Neural progenitor cell (in vitro differentiated cells): ENCODE data around the gene PALS1. TPM values are rescaled to one million over a fixed set of nuclear protein-coding genes. Genes with fewer than 3 reads are reported as not detected.

ENCODE experiments used
- DNase-seq: peaks from one replicate; pipeline ENCODE4 v3.0.0-alpha.2; 2016; ENCODE audit warnings: low spot score
- H2AFZ ChIP-seq: fragments of 200-600 bp; sonication (generic); replicated peaks from 2 replicates; pipeline ENCODE4 v1.6.1; 2016; ENCODE audit warnings: antibody characterized with exemption
- H3F3A ChIP-seq: fragments of 200-600 bp; sonication (generic); 2 replicates; pipeline ENCODE4 v1.6.1; 2016; ENCODE audit warnings: antibody characterized with exemption, low read depth
- H3K27ac ChIP-seq: fragments of 200-600 bp; sonication (generic); 2 replicates; pipeline ENCODE4 v1.5.1; 2016; ENCODE audit warnings: mild to moderate bottlenecking
- H3K27me3 ChIP-seq: fragments of 200-600 bp; sonication (generic); 2 replicates; pipeline ENCODE4 v1.6.1; 2016; ENCODE audit warnings: mild to moderate bottlenecking, moderate library complexity
- H3K36me3 ChIP-seq: fragments of 200-600 bp; sonication (generic); 2 replicates; pipeline ENCODE4 v1.5.1; 2016
- H3K4me1 ChIP-seq: fragments of 200-600 bp; sonication (generic); 2 replicates; pipeline ENCODE4 v1.6.1; 2016; ENCODE audit warnings: mixed run types
- H3K4me2 ChIP-seq: fragments of 200-600 bp; sonication (generic); 2 replicates; pipeline ENCODE4 v1.6.1; 2016
- H3K4me3 ChIP-seq: fragments of 200-600 bp; sonication (generic); 2 replicates; pipeline ENCODE4 v1.5.1; 2016
- H3K79me2 ChIP-seq: fragments of 200-600 bp; sonication (generic); 2 replicates; pipeline ENCODE4 v1.6.1; 2016; ENCODE audit warnings: low read depth
- H3K9ac ChIP-seq: fragments of 200-600 bp; sonication (generic); 2 replicates; pipeline ENCODE4 v1.6.1; 2016
- H3K9me3 ChIP-seq: fragments of 200-600 bp; sonication (generic); 2 replicates; pipeline ENCODE4 v1.5.1; 2016; ENCODE audit warnings: low read depth
- H4K20me1 ChIP-seq: fragments of 200-600 bp; sonication (generic); 2 replicates; pipeline ENCODE4 v1.6.1; 2016; ENCODE audit warnings: low read depth
- H3K27ac Mint-ChIP-seq: 3 replicates; pipeline ENCODE4 v1.8.0; 2021; ENCODE audit warnings: mixed read lengths
- H3K27me3 Mint-ChIP-seq: 2 replicates; pipeline ENCODE4 v1.8.0; 2022; ENCODE audit warnings: low read depth, mild to moderate bottlenecking, inconsistent platforms, moderate library complexity, mixed read lengths; ENCODE audit not compliant: insufficient read depth
- H3K36me3 Mint-ChIP-seq: 3 replicates; pipeline ENCODE4 v1.8.0; 2021; ENCODE audit warnings: mixed read lengths
- H3K4me1 Mint-ChIP-seq: 3 replicates; pipeline ENCODE4 v1.8.0; 2021; ENCODE audit warnings: mixed read lengths
- H3K4me3 Mint-ChIP-seq: 3 replicates; pipeline ENCODE4 v1.8.0; 2021; ENCODE audit warnings: mild to moderate bottlenecking, moderate library complexity, mixed read lengths
- H3K9me3 Mint-ChIP-seq: 3 replicates; pipeline ENCODE4 v1.8.0; 2020; ENCODE audit warnings: mixed read lengths
- CTCF ChIP-seq: fragments of 200-600 bp; sonication (generic); IDR thresholded peaks from 2 replicates; pipeline ENCODE4 v1.5.1; 2017; ENCODE audit warnings: antibody characterized with exemption, mild to moderate bottlenecking
- EZH2 ChIP-seq: fragments of 200-600 bp; sonication (generic); IDR thresholded peaks from 2 replicates; pipeline ENCODE4 v1.6.1; 2017; ENCODE audit warnings: antibody characterized with exemption, mild to moderate bottlenecking, moderate library complexity
- EZH2phosphoT487 ChIP-seq: fragments of 200-600 bp; sonication (generic); IDR thresholded peaks from 2 replicates; pipeline ENCODE4 v1.6.1; 2017; ENCODE audit warnings: antibody characterized with exemption
- total RNA-seq: library from RNA; depleted of rRNA; stranded (reverse); fragments of >200 nt; gene quantifications from 2 replicates; pipeline ENCODE4 v1.2.3, GENCODE V29; 2015; ENCODE audit warnings: low replicate concordance

PALS1 gene
- total RNA-seq, 1 donor from 2014 or later: 47.0 TPM

- peaks cover 9% of the 10 kb centered on the region for H3K36me3 Mint-ChIP-seq
- Histone ChIP-seq H3K9me3 (no peaks in the 10 kb centered on the region), H3K4me3 (no peak overlapping the region), H3K9ac (no peak overlapping the region), H3K27me3 (peaks cover 5% of the 10 kb centered on the region), H3F3A (peaks cover 19% of the 10 kb centered on the region), H3K4me2 (no peak overlapping the region), H3K4me1 (peaks cover 11% of the 10 kb centered on the region), H2AFZ (no peak overlapping the region), H4K20me1 (peaks cover 45% of the 10 kb centered on the region), H3K79me2 (peaks cover 83% of the 10 kb centered on the region), H3K27ac (no peak overlapping the region), H3K36me3 (no peaks in the 10 kb centered on the region)
- peaks cover 26% of the 10 kb centered on the region for H3K4me1 Mint-ChIP-seq
- TF ChIP-seq CTCF: no peak
- no peak for TF ChIP-seq EZH2phosphoT487
- no peak for TF ChIP-seq EZH2
- H3K27me3 Mint-ChIP-seq: no peaks in the 10 kb centered on the region
- no peak overlapping the region for H3K27ac Mint-ChIP-seq
- no peak for DNase-seq
- H3K9me3 Mint-ChIP-seq: peaks cover 4% of the 10 kb centered on the region
- H3K4me3 Mint-ChIP-seq: no peak overlapping the region
Observed at GRCh38 chr14:67245104-67245503, 3.9 kb downstream of the PALS1 start.

GRCh38 chr14:67251573-67252226, 10.5 kb downstream of the PALS1 start:
- Histone ChIP-seq H3K27me3 (no peaks in the 10 kb centered on the region), H3K27ac (no peak overlapping the region), H4K20me1 (peaks cover 54% of the 10 kb centered on the region), H3K9me3 (no peaks in the 10 kb centered on the region), H3K36me3 (no peaks in the 10 kb centered on the region), H3K79me2 (peaks cover 96% of the 10 kb centered on the region), H2AFZ (no peak overlapping the region), H3K4me2 (peak overlapping the region; percentile 24), H3K4me1 (peaks cover 8% of the 10 kb centered on the region), H3K9ac (no peak overlapping the region), H3K4me3 (no peak overlapping the region), H3F3A (no peaks in the 10 kb centered on the region)
- no peak for TF ChIP-seq CTCF
- TF ChIP-seq EZH2: no peak
- no peak for TF ChIP-seq EZH2phosphoT487
- H3K9me3 Mint-ChIP-seq: no peaks in the 10 kb centered on the region
- H3K27me3 Mint-ChIP-seq: no peaks in the 10 kb centered on the region
- peaks cover 7% of the 10 kb centered on the region for H3K36me3 Mint-ChIP-seq
- H3K4me1 Mint-ChIP-seq: peaks cover 13% of the 10 kb centered on the region
- no peak overlapping the region for H3K27ac Mint-ChIP-seq
- peak; percentile 25 for DNase-seq
- no peak overlapping the region for H3K4me3 Mint-ChIP-seq

- H3F3A ChIP-seq: no peaks in the 10 kb centered on the region
- H3K4me3 ChIP-seq: no peak overlapping the region
- H3K79me2 ChIP-seq: peaks cover 96% of the 10 kb centered on the region
- H3K36me3 ChIP-seq: no peaks in the 10 kb centered on the region
- H3K4me1 Mint-ChIP-seq: no peaks in the 10 kb centered on the region
- no peaks in the 10 kb centered on the region for H3K27me3 ChIP-seq
- H3K9me3 ChIP-seq: no peaks in the 10 kb centered on the region
- no peak overlapping the region for H2AFZ ChIP-seq
- H3K36me3 Mint-ChIP-seq: peaks cover 9% of the 10 kb centered on the region
- no peaks in the 10 kb centered on the region for H3K9me3 Mint-ChIP-seq
- H3K4me3 Mint-ChIP-seq: no peak overlapping the region
- no peak overlapping the region for H3K4me2 ChIP-seq
- no peaks in the 10 kb centered on the region for H3K27me3 Mint-ChIP-seq
- TF ChIP-seq EZH2: no peak
- peaks cover 8% of the 10 kb centered on the region for H3K4me1 ChIP-seq
- no peak overlapping the region for H3K27ac Mint-ChIP-seq
- H3K27ac ChIP-seq: no peak overlapping the region
- no peak for DNase-seq
- H3K9ac ChIP-seq: no peak overlapping the region
- H4K20me1 ChIP-seq: peaks cover 52% of the 10 kb centered on the region
Observed at GRCh38 chr14:67253076-67253635, 11.9 kb downstream of the PALS1 start.

GRCh38 chr14:67257906-67258305, 16.7 kb downstream of the PALS1 start:
- TF ChIP-seq EZH2 (no peak), CTCF (no peak), EZH2phosphoT487 (no peak)
- Mint-ChIP-seq H3K27ac (no peak overlapping the region), H3K27me3 (no peaks in the 10 kb centered on the region), H3K9me3 (no peaks in the 10 kb centered on the region), H3K36me3 (peaks cover 4% of the 10 kb centered on the region), H3K4me1 (peaks cover 2% of the 10 kb centered on the region), H3K4me3 (no peak overlapping the region)
- H3F3A ChIP-seq: no peaks in the 10 kb centered on the region
- no peak overlapping the region for H2AFZ ChIP-seq
- H4K20me1 ChIP-seq: peaks cover 75% of the 10 kb centered on the region
- no peak for DNase-seq
- H3K4me1 ChIP-seq: peaks cover 19% of the 10 kb centered on the region
- no peak overlapping the region for H3K9ac ChIP-seq
- no peaks in the 10 kb centered on the region for H3K36me3 ChIP-seq
- no peak overlapping the region for H3K4me3 ChIP-seq
- H3K27me3 ChIP-seq: no peaks in the 10 kb centered on the region
- H3K4me2 ChIP-seq: no peak overlapping the region
- peaks cover 84% of the 10 kb centered on the region for H3K79me2 ChIP-seq
- H3K9me3 ChIP-seq: no peaks in the 10 kb centered on the region
- no peak overlapping the region for H3K27ac ChIP-seq
